Parathyroid adenoma (tissue), 2 donors: ENCODE measurements around the gene CDR2.

ENCODE experiments used
- H2AFZ ChIP-seq: fragments of 300-600 bp; sonication (generic); one replicate; pipeline ENCODE4 v1.7.0; 2017; ENCODE audit warnings: antibody characterized with exemption, mild to moderate bottlenecking
- H3K27ac ChIP-seq: fragments of 300-600 bp; sonication (generic); one replicate; pipeline ENCODE4 v1.7.0; 2017
- H3K27me3 ChIP-seq: fragments of 300-600 bp; sonication (generic); one replicate; pipeline ENCODE4 v1.7.0; 2017; ENCODE audit warnings: low read length; ENCODE audit not compliant: control insufficient read depth, insufficient read depth
- H3K36me3 ChIP-seq: fragments of 300-600 bp; sonication (generic); one replicate; pipeline ENCODE4 v1.7.0; 2017; ENCODE audit warnings: low read length; ENCODE audit not compliant: control insufficient read depth, insufficient read depth
- H3K4me1 ChIP-seq: fragments of 300-600 bp; sonication (generic); one replicate; pipeline ENCODE4 v1.7.0; 2017; ENCODE audit warnings: control low read depth
- H3K4me2 ChIP-seq: fragments of 300-600 bp; sonication (generic); one replicate; pipeline ENCODE4 v1.7.0; 2017; ENCODE audit warnings: low read length
- H3K4me3 ChIP-seq: fragments of 300-600 bp; sonication (generic); one replicate; pipeline ENCODE4 v1.7.0; 2017; ENCODE audit warnings: low read depth, low read length
- H3K79me2 ChIP-seq: fragments of 300-600 bp; sonication (generic); one replicate; pipeline ENCODE4 v1.7.0; 2017; ENCODE audit warnings: control low read depth
- H3K9ac ChIP-seq: fragments of 300-600 bp; sonication (generic); one replicate; pipeline ENCODE4 v1.7.0; 2017; ENCODE audit warnings: mild to moderate bottlenecking
- H3K9me3 ChIP-seq: fragments of 300-600 bp; sonication (generic); one replicate; pipeline ENCODE4 v1.7.0; 2017; ENCODE audit warnings: low read length; ENCODE audit not compliant: control insufficient read depth
- CTCF ChIP-seq: fragments of 300-600 bp; sonication (generic); IDR thresholded peaks from one replicate; pipeline ENCODE4 v1.7.0; 2017; ENCODE audit warnings: antibody characterized with exemption, mild to moderate bottlenecking
- donor health status: primary hyperparathyroidism.

CDR2 gene

GRCh38 chr16:22360963-22361659 is 13.3 kb downstream of the CDR2 start:
- Histone ChIP-seq H3K36me3 (no peaks in the 10 kb centered on the region), H3K27me3 (no peaks in the 10 kb centered on the region), H3K9me3 (no peaks in the 10 kb centered on the region), H3K27ac (no peak overlapping the region), H3K4me2 (no peak overlapping the region), H3K79me2 (peaks cover under 1% of the 10 kb centered on the region), H3K9ac (no peak overlapping the region), H3K4me3 (no peak overlapping the region), H2AFZ (no peak overlapping the region), H3K4me1 (no peaks in the 10 kb centered on the region)
- no peak for TF ChIP-seq CTCF

- Histone ChIP-seq H3K9me3 (no peaks in the 10 kb centered on the region), H3K9ac (no peak overlapping the region), H3K4me3 (no peak overlapping the region), H3K79me2 (no peaks in the 10 kb centered on the region), H2AFZ (no peak overlapping the region), H3K4me1 (no peaks in the 10 kb centered on the region), H3K4me2 (no peak overlapping the region), H3K27ac (no peak overlapping the region), H3K36me3 (no peaks in the 10 kb centered on the region), H3K27me3 (no peaks in the 10 kb centered on the region)
- TF ChIP-seq CTCF: no peak
Observed at GRCh38 chr16:22359679-22360078, 14.7 kb downstream of the CDR2 start.

GRCh38 chr16:22358000-22358399 is 16.4 kb downstream of the CDR2 start:
- Histone ChIP-seq H3K27me3 (no peaks in the 10 kb centered on the region), H3K36me3 (no peaks in the 10 kb centered on the region), H2AFZ (no peak overlapping the region), H3K4me3 (no peak overlapping the region), H3K9me3 (no peaks in the 10 kb centered on the region), H3K4me2 (no peak overlapping the region), H3K4me1 (no peaks in the 10 kb centered on the region), H3K9ac (no peak overlapping the region), H3K27ac (no peak overlapping the region), H3K79me2 (no peaks in the 10 kb centered on the region)
- no peak for TF ChIP-seq CTCF

- no peak overlapping the region for H3K4me2 ChIP-seq
- no peaks in the 10 kb centered on the region for H3K9me3 ChIP-seq
- no peak overlapping the region for H2AFZ ChIP-seq
- no peaks in the 10 kb centered on the region for H3K79me2 ChIP-seq
- H3K27me3 ChIP-seq: no peaks in the 10 kb centered on the region
- no peak overlapping the region for H3K9ac ChIP-seq
- no peaks in the 10 kb centered on the region for H3K36me3 ChIP-seq
- no peaks in the 10 kb centered on the region for H3K4me1 ChIP-seq
- no peak overlapping the region for H3K27ac ChIP-seq
- TF ChIP-seq CTCF: no peak
- H3K4me3 ChIP-seq: no peak overlapping the region
Observed at GRCh38 chr16:22357635-22357971, 16.8 kb downstream of the CDR2 start.

GRCh38 chr16:22356930-22357634 is 17.3 kb downstream of the CDR2 start:
- Histone ChIP-seq H3K9me3 (no peaks in the 10 kb centered on the region), H3K79me2 (no peaks in the 10 kb centered on the region), H3K4me2 (no peak overlapping the region), H2AFZ (no peak overlapping the region), H3K9ac (no peak overlapping the region), H3K4me1 (no peaks in the 10 kb centered on the region), H3K4me3 (no peak overlapping the region), H3K36me3 (no peaks in the 10 kb centered on the region), H3K27me3 (no peaks in the 10 kb centered on the region), H3K27ac (no peak overlapping the region)
- TF ChIP-seq CTCF: no peak
